SU-DHL-6 (cell line): ENCODE data around the gene ARMC3.
A peak's percentile ranks its signal among the peaks of the same experiment; 100 is the strongest.

Experiments used
- H2AFZ ChIP-seq: fragments of 200-600 bp; sonication (generic); 2 replicates; pipeline ENCODE4 v1.6.1; 2014; ENCODE audit warnings: low read depth, mild to moderate bottlenecking, moderate library complexity, mixed read lengths, antibody characterized with exemption, low read length; ENCODE audit not compliant: severe bottlenecking
- H3F3A ChIP-seq: fragments of 200-600 bp; shearing (Covaris generic); 2 replicates; pipeline ENCODE4 v1.6.0; 2016; ENCODE audit warnings: antibody characterized with exemption, mild to moderate bottlenecking; ENCODE audit not compliant: insufficient read depth
- H3K27ac ChIP-seq: fragments of 200-600 bp; sonication (generic); 2 replicates; pipeline ENCODE4 v1.5.1; 2016; ENCODE audit warnings: low read depth, mild to moderate bottlenecking, low read length, moderate library complexity, mixed read lengths
- H3K27me3 ChIP-seq: fragments of 200-600 bp; sonication (generic), shearing (Covaris generic); 2 replicates; pipeline ENCODE4 v1.6.0; 2014; ENCODE audit warnings: mild to moderate bottlenecking, low read length
- H3K36me3 ChIP-seq: fragments of 200-600 bp; sonication (generic); 2 replicates; pipeline ENCODE4 v1.6.1; 2014; ENCODE audit warnings: mild to moderate bottlenecking, low read length, mixed read lengths
- H3K4me2 ChIP-seq: fragments of 300-600, 200-600 bp; shearing (Covaris generic), sonication (generic); 2 replicates; pipeline ENCODE4 v1.6.0; 2014; ENCODE audit warnings: low read length, low read depth, mild to moderate bottlenecking; ENCODE audit not compliant: poor library complexity, severe bottlenecking
- H3K4me3 ChIP-seq: fragments of 200-600 bp; sonication (generic); 2 replicates; pipeline ENCODE4 v1.5.1; 2014; ENCODE audit warnings: antibody characterized with exemption, low read length, mild to moderate bottlenecking, mixed read lengths; ENCODE audit not compliant: insufficient read depth, poor library complexity, severe bottlenecking
- H3K79me2 ChIP-seq: fragments of 200-600 bp; sonication (generic); 2 replicates; pipeline ENCODE4 v1.6.1; 2014; ENCODE audit warnings: mild to moderate bottlenecking, low read length, moderate library complexity; ENCODE audit not compliant: insufficient read depth
- H3K9ac ChIP-seq: fragments of 200-600 bp; sonication (generic); 2 replicates; pipeline ENCODE4 v1.7.0; 2014; ENCODE audit warnings: mild to moderate bottlenecking, low read length
- H3K9me2 ChIP-seq: fragments of 200-600 bp; sonication (generic); replicated peaks from 2 replicates; pipeline ENCODE4 v1.6.1; 2014; ENCODE audit warnings: low read length; ENCODE audit not compliant: insufficient read depth
- H3K9me3 ChIP-seq: fragments of 200-600 bp; sonication (generic); 2 replicates; pipeline ENCODE4 v1.6.1; 2014; ENCODE audit warnings: low read length, mixed read lengths; ENCODE audit not compliant: insufficient read depth
- H4K20me1 ChIP-seq: fragments of 200-600 bp; sonication (generic); 2 replicates; pipeline ENCODE4 v1.6.1; 2014; ENCODE audit warnings: low read depth, mild to moderate bottlenecking, antibody characterized with exemption, low read length, moderate library complexity, mixed read lengths
- CTCF ChIP-seq: fragments of 200-600 bp; sonication (generic); IDR thresholded peaks from one replicate; pipeline ENCODE4 v1.5.1; 2017; ENCODE audit warnings: antibody characterized with exemption, mild to moderate bottlenecking, low read length, moderate library complexity; ENCODE audit not compliant: insufficient read depth, poor library complexity, severe bottlenecking
- EZH2phosphoT487 ChIP-seq: fragments of 200-600 bp; sonication (generic), shearing (Covaris generic); conservative IDR thresholded peaks from 2 replicates; pipeline ENCODE4 v1.6.1; 2018; ENCODE audit warnings: mild to moderate bottlenecking, antibody characterized with exemption, low read length, moderate library complexity, mixed read lengths

ARMC3 gene

GRCh38 chr10:23081221-23081750 is 153.4 kb downstream of the ARMC3 start:
- no peak overlapping the region for H3K27ac ChIP-seq

GRCh38 chr10:23081891-23082290 is 154.0 kb downstream of the ARMC3 start:
- no peak overlapping the region for H3K4me2 ChIP-seq
- no peak overlapping the region for H2AFZ ChIP-seq
- H3K36me3 ChIP-seq = no peaks in the 10 kb centered on the region

More at GRCh38 chr10:23081221-23081750, 153.4 kb downstream of the ARMC3 start:
- H4K20me1 ChIP-seq = no peaks in the 10 kb centered on the region
- H3K9me3 ChIP-seq = no peaks in the 10 kb centered on the region
- H2AFZ ChIP-seq = no peak overlapping the region
- no peak overlapping the region for H3K4me2 ChIP-seq
- no peak overlapping the region for H3K9ac ChIP-seq
- H3K36me3 ChIP-seq = no peaks in the 10 kb centered on the region
- no peaks in the 10 kb centered on the region for H3K27me3 ChIP-seq
- H3K4me3 ChIP-seq = no peak overlapping the region
- H3K9me2 ChIP-seq = no peaks in the 10 kb centered on the region
- no peaks in the 10 kb centered on the region for H3F3A ChIP-seq
- no peaks in the 10 kb centered on the region for H3K79me2 ChIP-seq
- TF ChIP-seq CTCF = no peak
- TF ChIP-seq EZH2phosphoT487 = no peak

More at GRCh38 chr10:23081891-23082290, 154.0 kb downstream of the ARMC3 start:
- H4K20me1 ChIP-seq = no peaks in the 10 kb centered on the region
- TF ChIP-seq CTCF (peak; percentile 11), EZH2phosphoT487 (no peak)
- H3K27me3 ChIP-seq = no peaks in the 10 kb centered on the region
- H3F3A ChIP-seq = no peaks in the 10 kb centered on the region
- H3K9me3 ChIP-seq = no peaks in the 10 kb centered on the region
- no peak overlapping the region for H3K9ac ChIP-seq
- H3K9me2 ChIP-seq = no peaks in the 10 kb centered on the region; the same call in 1 of the 2 replicates
- no peak overlapping the region for H3K27ac ChIP-seq
- H3K4me3 ChIP-seq = no peak overlapping the region
- no peaks in the 10 kb centered on the region for H3K79me2 ChIP-seq
